CD4-positive, alpha-beta T cell treated with Interleukin-17A for 4 hours (primary cell): ENCODE measurements around the gene PLXNB2.

Experiments
- DNase-seq: peaks from one replicate; pipeline ENCODE4 v3.0.0-alpha.2; 2020; ENCODE audit warnings: mixed read lengths

Gene PLXNB2

GRCh38 chr22:50225200-50225969 lies 82.1 kb downstream of the PLXNB2 start:
- DNase-seq, result no peak
